ENCODE data around the gene GID8.

Gene GID8

GRCh38 chr20:62938105-62938888 lies at the start of gene GID8:
GID8 (plus strand) TSS chr20:62938147; CDS start chr20:62941503, 3,356 bp downstream.
- DNase-seq (ENCODE audit: low spot score): no peak

- DNase-seq (ENCODE audit: low spot score): peak; percentile 17
Observed at GRCh38 chr20:62888406-62888805, 49.5 kb upstream of the GID8 start.

GRCh38 chr20:62888910-62889309 lies 49.0 kb upstream of the GID8 start:
- peak; percentile 24 for DNase-seq (ENCODE audit: low spot score)

- peak; percentile 3 for DNase-seq (ENCODE audit: low spot score)
Observed at GRCh38 chr20:62889411-62889810, 48.5 kb upstream of the GID8 start.

GRCh38 chr20:62889871-62890270 lies 48.1 kb upstream of the GID8 start:
- DNase-seq (ENCODE audit: low spot score): peak; percentile 17

GRCh38 chr20:62890444-62890843 lies 47.5 kb upstream of the GID8 start:
- peak; percentile 10 for DNase-seq (ENCODE audit: low spot score)

GRCh38 chr20:62891111-62891510 lies 46.8 kb upstream of the GID8 start:
- peak; percentile 21 for DNase-seq (ENCODE audit: low spot score)

- peak; percentile 13 for DNase-seq (ENCODE audit: low spot score)
Observed at GRCh38 chr20:62892348-62893304, 45.3 kb upstream of the GID8 start.

GRCh38 chr20:62893700-62894099 lies 44.2 kb upstream of the GID8 start:
- DNase-seq (ENCODE audit: low spot score): no peak

- DNase-seq (ENCODE audit: low spot score): no peak
Observed at GRCh38 chr20:62894261-62894660, 43.7 kb upstream of the GID8 start.

- no peak for DNase-seq (ENCODE audit: low spot score)
Observed at GRCh38 chr20:62895539-62895938, 42.4 kb upstream of the GID8 start.

- no peak for DNase-seq (ENCODE audit: low spot score)
Observed at GRCh38 chr20:62896526-62896925, 41.4 kb upstream of the GID8 start.

GRCh38 chr20:62897666-62898065 lies 40.3 kb upstream of the GID8 start:
- DNase-seq (ENCODE audit: low spot score): no peak

- no peak for DNase-seq (ENCODE audit: low spot score)
Observed at GRCh38 chr20:62898093-62898964, 39.6 kb upstream of the GID8 start.

GRCh38 chr20:62898970-62899632 lies 38.8 kb upstream of the GID8 start:
- peak; percentile 15 for DNase-seq (ENCODE audit: low spot score)

GRCh38 chr20:62899633-62900051 lies 38.3 kb upstream of the GID8 start:
- peak; percentile 37 for DNase-seq (ENCODE audit: low spot score)

- DNase-seq (ENCODE audit: low spot score): peak; percentile 91
Observed at GRCh38 chr20:62900052-62900691, 37.8 kb upstream of the GID8 start.

- peak; percentile 52 for DNase-seq (ENCODE audit: low spot score)
Observed at GRCh38 chr20:62900692-62901584, 37.0 kb upstream of the GID8 start.

- peak; percentile 15 for DNase-seq (ENCODE audit: low spot score)
Observed at GRCh38 chr20:62901891-62902290, 36.1 kb upstream of the GID8 start.
